Retina (tissue), 1 donor: Measurements from ENCODE around the gene TFPT.

Experiments used
- DNase-seq: peaks from one replicate; pipeline ENCODE4 v3.0.0-alpha.2; 2016

TFPT gene

DNA sequence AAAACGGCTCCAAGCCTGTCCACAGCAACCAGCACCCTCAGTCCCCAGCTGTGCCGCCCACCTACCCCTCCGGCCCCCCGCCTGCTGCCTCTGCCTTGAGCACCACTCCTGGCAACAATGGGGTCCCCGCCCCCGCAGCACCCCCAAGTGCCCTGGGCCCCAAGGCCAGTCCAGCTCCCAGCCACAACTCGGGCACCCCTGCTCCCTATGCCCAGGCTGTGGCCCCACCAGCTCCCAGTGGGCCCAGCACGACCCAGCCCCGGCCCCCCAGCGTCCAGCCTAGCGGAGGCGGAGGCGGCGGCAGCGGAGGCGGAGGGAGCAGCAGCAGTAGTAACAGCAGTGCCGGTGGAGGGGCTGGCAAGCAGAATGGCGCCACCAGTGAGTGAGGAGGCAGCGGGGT is 32.7 kb upstream of the TFPT start:
- DNase-seq, result no peak

DNA sequence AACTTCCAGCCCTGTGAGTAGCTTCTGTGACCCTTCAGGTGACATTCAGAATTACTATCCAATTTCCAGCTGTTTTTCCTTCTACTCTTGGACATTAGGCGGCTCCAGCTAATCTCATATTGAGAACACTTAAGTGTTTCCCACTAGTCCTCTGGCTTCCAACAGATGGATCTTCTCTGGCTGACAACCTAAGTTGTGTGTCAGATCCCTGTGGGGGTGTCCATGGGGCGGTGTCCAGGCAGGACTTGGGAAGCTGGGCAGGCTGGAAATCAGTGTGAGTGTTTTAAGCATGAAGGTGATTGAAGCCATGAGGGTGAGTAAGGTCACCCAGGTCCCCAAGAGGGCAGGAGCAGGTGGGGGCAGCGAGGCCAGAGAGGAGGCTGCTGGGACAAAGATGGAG is 32.2 kb upstream of the TFPT start:
- DNase-seq, result no peak

DNA sequence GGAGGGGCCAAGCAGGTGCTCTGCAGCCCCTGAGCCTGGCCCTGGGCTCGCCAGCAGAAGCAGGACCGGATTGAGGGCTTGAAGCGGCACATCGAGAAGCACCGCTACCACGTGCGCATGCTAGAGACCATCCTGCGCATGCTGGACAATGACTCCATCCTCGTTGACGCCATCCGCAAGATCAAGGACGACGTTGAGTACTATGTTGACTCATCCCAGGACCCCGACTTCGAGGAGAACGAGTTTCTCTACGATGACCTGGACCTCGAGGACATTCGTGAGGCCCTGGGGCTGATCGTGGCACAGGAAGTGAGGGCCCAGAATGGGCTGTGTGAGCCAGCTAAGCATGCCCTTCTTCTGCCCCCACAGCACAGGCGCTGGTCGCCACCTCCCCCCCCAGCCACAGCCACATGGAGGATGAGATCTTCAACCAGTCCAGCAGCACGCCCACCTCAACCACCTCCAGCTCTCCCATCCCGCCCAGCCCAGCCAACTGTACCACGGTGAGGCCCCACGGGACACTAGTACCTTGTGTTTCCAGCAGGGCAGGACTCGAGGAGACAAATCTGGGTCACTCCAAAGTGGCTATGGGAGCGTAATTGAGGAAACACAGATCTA is 30.2 kb upstream of the TFPT start:
- DNase-seq, result no peak

DNA sequence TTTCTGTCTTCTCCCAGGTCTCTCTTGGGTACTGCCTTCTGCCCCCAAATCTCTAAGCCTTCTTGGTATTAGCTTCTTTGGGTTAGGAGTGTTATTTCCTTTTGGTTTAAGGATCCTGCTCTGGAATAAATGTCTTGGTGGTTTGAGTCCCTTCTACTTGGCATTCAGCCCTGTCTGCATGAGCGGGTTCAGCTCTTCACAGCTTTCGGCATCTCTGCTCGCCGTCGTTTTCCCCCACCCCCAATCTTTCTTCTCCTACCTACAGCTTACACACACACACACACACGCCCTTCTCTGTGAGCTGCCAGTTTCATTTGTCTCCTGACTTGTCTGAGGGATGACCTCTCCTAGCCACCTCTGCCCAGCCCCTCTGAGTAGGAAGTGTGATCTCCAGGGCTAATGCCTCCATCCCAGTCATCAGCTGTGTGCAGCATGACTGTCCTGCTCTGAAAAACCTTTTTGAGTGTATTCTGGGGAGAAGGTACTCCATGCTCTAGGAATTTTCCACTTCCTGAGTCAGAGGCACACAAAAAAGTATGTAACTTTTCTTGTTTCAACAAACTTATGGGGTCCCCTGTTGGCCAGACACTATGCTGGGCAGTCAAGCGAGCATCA is 26.8 kb upstream of the TFPT start:
- DNase-seq, result no peak

DNA sequence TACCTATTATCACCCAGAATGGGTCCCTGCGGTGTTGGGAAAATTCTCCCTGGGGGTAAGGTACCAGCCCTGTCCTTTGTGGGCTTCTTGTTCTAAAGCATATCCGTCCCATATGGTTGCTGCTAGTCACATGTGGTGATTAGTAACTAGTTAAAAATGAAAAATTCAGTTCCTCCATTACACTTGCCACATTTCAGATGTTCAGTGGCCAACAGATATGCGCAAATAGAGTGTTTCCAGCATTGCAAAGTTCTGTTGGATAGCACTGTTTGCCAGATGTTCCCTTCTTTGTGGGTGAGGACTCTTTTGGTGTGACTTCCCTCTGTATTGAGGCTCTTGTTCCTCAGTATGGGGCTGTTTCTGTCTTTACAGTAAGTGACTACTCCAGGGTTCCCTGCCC is 25.9 kb upstream of the TFPT start:
- DNase-seq, result no peak

DNA sequence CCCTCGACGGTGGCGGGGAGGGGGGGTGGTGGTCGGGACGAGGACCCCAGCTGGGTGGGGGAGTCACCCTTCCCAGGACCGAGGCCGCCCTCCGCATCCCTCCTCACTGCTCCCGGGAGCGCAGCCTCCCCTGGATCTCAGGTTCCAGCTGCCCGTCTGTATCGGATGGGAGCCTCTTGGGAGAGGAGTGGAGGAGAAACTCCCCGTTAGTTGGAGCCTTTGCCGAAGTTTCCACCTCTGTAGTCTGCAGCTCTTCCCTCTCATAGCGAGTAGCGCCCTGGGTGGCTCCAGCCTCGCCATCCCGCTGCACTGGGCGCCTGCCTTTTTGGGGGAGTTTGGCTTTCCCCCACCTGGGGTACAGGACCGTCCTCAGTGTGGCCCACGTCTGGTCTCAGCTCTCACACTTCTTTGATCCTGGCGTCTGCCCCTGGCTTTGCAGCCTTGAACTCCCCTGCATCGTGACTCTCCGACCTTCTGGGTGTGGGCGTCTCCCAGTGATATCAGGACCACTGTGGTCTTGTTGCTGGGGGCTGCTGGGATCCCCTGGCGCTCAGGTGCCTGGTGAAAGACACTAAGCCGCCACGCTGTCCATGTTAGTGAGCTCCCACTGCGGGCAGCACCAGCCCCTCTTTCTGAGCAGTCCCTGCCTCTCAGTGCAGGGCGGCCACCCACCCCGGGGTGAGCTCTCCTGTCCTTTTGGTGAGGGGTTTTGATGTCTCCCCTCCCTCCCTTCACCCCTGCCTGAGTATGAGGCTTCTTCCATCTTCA is 23.2 kb upstream of the TFPT start:
- DNase-seq, result no peak

DNA sequence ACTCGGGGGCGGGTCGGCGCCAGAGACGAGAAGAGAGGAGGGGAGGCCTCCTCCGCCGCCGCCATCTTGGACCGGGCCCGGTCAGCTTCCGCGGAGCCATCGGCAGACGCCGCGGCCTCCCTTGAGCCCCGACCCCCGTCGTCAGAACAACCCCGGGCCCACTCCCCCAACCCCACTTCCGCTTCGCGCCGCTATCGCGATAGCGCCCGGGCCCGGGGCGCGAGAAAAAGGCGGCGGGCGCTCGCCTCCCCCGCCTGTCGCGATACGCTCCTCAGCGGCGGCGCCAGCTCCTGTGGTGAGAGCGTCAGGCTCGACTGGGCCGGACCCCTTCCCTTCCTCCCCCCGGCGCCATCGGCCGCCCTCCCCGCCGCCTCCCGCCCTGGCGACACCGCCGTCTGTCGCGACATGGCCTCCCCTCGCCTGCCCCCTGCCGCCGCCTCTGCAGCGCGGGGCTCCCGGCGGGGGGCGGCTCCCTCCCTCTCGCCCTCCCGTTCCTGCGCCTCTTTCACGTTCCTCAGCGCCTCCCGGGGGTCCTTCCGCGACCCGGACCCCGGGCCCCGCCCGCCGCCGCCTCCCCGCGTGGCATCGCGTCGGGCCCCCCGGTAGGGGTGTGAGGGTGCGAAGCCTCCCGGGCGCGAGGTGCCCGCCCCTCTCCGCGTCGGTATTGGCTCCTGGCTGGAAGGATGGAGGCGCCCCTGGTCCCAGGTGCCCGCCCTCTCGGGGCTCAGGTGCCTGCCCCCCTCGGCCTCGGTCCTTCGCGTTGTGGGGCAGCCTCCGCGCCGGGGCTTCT is 22.4 kb upstream of the TFPT start, which contains the start of gene CNOT3:
TSS of gene CNOT3 (plus strand) at position 64 of the 790 bp plus-strand sequence. CDS start 5,217 bp downstream, outside the sequence.
- DNase-seq, result peak; percentile 10

DNA sequence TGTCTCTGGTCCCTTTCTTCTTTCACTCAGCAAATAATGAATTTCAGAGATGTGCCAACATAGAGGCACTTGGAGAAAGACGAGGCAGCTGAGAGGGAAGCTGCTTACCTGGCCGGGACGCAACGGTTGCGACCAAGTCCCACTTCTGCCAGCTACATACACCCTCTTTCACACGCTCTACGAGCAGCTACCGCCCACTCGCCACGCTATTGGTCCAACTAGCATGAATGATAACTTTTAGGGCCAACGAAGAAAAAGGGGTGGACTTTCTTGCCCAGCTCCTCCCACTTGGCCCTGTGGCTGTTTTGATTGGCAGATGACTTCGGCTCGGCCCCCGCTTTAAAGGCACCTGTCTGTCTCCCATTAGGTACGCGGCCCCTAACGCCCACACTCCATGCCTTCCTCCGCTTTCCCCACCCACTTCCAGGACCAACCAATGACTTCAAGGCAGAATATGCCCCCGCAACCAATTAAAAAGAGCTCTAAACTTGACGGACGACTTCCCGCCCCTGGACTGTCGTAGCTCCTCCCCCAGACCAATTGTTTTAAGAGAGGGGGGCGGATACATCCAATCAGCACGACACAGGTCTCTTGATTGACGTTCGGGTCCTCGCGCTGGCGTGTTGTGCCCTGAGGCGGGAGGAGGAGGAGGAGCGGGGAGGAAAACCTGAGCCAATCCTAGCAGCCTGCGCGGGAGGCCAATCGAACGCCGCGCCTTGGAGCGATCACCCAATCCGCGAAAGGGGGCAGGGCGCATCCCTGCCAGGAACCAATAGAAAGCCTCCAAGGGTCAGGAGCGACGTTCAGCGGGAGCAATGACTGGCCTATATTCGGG is 21.6 kb upstream of the TFPT start:
- DNase-seq, result peak; percentile 99

DNA sequence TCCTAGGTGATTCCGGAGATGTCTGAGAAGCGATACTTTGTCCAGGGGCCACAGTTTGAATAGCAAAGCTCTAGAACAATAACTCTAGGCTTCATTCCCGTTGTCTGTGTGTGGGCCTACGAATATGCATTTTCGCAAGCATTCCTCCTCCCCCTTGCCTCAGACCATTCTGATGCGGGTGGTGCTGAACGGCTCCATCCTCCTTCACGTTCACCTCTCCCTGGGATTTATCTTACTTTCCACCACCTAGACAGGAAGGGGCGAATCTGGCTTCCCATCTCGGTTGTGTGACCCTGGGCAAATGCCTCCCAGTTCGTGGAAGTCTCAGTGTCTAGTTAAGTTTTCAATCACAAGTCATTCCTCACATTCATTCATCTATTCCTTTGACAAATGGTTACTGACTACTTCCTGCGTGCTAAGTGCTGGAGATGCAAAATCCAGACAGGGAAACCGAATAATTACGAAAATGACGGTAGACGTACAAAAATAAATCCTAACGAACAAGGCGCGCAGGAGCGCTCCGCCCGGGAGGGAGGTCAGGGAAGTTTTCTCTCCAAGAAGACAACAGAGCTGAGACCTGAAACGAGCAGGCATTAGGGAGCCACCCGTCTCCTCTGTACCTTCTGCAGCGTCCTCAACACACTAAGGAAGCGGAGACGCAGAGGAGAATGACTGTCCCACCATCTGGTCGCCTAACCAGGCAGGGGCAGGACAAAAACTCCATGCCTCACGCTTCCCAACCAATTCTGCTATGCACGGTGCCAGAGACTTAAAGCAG is 20.8 kb upstream of the TFPT start:
- DNase-seq, result no peak

DNA sequence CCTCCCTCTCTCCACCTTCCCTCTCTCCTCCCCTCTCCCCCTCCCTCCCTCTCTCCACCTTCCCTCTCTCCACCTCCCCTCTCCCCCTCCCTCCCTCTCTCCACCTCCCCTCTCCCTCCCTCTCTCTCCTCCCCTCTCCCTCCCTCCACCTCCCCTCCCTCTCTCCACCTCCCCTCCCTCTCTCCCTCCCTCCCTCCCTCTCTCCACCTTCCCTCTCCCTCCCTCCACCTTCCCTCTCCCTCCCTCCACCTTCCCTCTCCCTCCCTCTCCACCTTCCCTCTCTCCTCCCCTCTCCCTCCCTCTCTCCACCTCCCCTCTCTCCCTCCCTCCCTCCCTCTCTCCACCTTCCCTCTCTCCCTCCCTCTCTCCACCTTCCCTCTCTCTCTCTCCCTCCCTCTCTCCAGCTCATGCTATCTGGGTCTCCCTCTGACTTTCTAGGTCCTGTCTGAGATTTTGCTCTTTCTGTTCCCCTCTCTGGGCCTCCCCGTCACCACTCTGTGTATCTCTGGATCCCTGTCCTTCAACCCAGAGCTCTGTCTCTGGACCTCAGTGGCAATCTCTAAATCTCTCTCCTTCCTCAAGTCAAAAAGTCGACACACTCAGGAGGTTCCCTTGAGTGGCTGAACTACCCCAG is 18.6 kb upstream of the TFPT start:
- DNase-seq, result no peak

DNA sequence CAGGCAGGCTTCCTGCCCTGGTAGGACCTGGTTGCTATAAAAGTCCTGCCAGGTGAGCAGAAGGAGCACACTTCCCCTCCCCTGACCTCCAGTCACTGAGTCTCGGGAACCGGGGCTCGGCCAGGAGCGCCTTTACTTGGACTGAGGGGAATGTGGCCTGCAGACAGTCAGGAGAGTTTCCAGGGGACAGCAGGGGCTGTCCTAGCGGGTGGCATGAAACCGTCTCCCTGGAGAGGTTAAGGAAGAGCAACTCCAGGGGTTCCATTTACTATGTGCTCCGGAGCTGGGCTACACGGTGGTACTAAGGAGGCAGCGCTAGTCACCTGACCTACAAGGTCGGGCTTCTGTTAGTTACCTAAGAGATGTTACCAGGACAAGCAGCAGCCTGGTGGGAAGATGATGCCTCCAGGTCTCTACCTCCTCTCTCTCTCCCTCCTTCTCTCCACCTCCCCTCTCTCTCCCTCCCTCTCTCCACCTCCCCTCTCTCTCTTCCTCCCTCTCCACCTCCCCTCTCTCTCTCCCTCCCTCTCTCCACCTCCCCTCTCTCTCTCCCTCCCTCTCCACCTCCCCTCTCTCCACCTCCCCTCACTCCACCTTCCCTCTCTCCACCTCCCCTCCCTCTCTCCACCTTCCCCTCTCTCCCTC is 18.0 kb upstream of the TFPT start:
- no peak for DNase-seq

DNA sequence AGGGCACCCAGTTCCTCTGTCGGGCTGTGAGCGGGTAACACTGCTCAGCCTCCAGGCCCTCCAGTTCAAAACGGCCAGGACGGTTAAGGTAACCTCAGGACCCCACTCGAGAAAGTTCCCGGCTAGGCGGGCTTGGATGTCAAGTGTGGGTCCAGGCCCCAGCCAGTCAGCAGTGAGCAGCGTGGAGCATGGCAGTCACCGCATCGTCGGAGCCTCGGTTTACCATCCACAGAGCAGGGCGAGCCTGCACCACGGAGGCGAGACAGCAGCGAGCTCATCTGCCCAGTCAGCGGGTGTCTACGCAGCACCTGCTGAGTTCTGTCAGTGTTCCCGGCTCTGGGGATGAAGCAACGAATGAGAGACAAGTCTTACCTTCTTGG is 14.2 kb upstream of the TFPT start:
- no peak for DNase-seq

DNA sequence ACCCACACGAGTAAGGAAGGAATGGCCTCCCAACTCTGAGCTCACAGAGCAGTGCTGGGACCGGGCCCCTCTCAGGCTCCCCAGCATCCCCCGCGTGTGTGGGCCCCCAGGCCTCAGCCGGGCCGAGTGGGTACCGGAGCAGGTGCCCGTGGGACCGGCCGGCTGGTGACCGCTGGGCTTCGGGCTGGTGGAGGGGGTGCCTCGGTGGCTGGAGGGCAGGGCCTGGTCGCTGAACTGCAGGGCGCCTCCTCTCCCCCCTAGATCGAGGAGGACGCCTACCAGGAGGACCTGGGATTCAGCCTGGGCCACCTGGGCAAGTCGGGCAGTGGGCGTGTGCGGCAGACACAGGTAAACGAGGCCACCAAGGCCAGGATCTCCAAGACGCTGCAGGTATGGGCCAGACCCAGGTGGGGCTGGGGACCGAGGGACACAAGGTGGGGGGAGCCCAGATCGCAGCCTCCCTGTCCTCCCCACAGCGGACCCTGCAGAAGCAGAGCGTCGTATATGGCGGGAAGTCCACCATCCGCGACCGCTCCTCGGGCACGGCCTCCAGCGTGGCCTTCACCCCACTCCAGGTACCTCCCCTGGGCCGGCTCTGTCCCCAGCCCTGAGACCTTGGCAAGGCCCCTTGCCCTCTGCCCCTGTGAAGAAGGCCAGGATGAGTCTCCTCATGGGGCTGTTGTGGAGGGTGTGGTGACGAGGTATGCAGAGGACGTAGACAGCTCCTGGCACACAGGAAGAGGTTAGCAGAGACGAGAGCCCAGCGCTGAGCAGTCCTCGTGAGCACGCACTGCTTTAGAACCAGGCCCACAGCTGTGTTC is 13.5 kb upstream of the TFPT start:
- DNase-seq, result no peak

DNA sequence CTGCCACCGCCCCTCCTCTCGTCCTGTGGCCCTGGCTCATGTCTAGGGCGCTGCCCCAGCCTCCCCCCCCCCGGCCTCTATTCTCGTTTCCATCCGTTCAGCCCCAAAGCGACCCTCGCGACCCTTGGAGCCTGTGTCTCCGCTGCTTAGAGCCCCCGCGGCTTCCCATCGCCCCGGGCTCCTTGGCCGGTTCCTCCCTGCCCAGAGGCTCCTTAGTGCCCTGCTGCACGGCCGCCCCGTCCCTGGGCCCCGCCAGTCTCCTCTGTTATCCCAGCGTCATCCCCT is 12.9 kb upstream of the TFPT start:
- no peak for DNase-seq

DNA sequence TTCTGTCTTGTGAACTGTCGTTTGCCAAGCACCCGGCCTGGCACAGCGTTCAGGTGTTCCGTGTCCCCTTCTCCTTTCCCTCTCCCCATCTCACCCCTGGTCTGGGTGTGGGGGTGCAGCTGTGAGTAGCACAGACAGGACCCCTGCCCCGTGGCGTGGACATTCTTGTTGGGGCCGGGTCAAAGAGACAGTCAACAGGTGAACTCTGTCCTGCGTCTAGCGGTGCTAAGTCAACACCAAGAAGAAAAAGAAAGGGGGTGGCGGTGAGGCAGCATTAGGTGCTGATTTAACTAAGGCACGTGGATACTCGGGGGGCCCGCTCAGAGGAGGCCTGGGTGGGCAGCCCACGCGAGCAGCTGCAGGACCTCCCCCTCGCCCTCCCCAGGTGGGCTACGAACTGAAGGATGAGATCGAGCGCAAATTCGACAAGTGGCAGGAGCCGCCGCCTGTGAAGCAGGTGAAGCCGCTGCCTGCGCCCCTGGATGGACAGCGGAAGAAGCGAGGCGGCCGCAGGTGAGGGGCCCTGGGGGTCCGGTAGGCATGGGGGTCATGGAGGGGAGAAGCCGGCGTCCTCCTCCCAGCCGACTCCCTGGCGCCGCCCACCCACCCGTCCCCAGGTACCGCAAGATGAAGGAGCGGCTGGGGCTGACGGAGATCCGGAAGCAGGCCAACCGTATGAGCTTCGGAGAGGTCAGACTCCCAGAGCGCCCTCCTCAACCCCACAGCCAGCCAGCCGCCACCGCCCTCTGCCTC is 12.4 kb upstream of the TFPT start:
- no peak for DNase-seq

DNA sequence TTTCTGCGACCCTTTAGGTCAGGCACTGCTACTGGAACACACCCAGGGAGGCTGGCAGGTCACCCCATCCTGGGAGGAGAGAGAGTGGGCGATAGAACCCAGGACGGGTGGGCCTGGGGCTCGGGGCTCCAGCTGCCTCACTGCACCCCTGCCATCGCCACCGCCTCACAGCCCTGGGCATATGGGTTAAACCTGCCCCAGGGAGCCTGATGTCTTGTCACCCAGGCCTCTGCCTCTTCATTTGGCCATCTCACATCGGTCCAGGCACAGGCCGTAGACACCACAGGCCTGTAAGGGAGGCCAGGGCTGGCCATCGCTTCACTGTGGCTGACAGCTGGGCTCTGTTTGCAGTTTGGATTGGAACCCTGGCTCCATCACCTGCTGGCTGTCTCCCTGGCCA is 10.3 kb upstream of the TFPT start:
- no peak for DNase-seq

DNA sequence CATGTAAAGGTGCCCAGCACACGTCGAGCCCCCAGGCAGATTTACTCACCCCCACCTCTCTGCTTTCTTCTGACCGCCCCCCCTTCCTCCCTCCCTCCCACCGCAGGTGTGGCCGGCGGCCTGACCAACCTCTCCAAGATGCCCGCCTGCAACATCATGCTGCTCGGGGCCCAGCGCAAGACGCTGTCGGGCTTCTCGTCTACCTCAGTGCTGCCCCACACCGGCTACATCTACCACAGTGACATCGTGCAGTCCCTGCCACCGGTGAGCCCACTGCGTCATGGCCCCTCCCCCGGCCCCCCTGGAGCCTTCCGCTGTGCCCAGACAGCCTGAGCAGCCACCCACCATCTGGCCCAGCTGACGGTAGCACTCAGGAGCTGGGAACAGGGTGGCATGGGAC is 8.9 kb upstream of the TFPT start:
- no peak for DNase-seq

DNA sequence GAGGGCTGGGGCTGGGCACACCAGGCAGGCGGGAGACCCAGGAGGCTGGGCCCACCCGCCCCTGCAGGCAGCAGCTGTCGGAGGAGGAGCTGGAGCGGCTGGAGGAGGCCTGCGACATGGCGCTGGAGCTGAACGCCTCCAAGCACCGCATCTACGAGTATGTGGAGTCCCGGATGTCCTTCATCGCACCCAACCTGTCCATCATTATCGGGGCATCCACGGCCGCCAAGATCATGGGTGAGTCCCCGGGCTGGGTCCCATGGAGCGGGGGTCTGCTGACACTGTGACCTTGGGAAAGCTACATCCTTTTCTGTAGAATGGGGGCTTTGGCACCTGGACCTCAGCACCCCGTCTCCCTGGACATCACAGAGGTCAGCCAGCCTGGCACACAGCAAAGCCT is 8.2 kb upstream of the TFPT start:
- DNase-seq, result no peak

DNA sequence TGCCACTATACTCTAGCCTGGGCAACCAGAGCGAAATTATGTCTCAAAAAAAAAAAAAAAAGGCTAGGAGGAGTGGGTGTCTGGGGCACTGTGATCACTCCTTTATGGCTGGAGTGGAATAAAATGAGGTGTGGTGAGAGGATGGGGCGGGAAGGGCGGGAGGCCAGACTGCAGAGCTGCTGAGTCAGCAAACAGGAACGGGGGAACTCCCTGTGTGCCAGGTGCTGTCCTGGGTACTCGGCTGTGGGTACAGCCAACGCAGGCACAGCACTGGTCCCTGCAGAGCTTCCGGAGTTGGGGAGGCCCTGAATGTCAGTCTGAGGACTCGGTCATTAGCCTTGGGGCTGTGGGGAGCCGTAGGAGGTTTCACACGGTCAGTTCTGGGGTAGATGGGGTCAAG is 5.8 kb upstream of the TFPT start:
- no peak for DNase-seq
